ENCODE results near the gene PPP2R3A.
"Not testable (repeated sequence)": the region's sequence is repeated elsewhere in the genome, so short reads cannot be mapped to it uniquely, and the experiment has no call there.

The PPP2R3A gene

GRCh38 chr3:136152963-136153362 lies 187.4 kb downstream of the PPP2R3A start:
- DNase-seq (ENCODE audit: low read depth): no peak

DNA sequence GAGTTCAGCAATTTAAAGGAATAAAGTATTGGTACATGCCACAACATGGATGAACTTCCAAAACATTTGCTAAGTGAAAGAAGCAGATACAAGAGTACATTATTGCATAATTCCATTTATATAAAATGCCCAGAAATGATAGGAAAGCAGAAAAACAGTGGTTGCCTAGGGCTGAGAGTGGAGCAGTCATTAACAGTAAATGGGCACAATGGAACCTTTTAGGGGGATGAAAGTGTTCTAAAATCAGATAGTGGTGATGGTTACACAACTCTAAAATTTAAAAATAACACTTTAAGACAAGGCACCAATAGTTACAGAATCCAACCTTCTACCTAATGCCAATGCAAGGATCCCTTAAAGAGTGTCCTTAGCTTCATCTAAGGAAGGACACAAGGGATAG lies 196.0 kb downstream of the PPP2R3A start:
- no peak for DNase-seq (ENCODE audit: low read depth)

- no peak for DNase-seq (ENCODE audit: low read depth)
Observed at GRCh38 chr3:136162322-136162721, 196.8 kb downstream of the PPP2R3A start.

DNA sequence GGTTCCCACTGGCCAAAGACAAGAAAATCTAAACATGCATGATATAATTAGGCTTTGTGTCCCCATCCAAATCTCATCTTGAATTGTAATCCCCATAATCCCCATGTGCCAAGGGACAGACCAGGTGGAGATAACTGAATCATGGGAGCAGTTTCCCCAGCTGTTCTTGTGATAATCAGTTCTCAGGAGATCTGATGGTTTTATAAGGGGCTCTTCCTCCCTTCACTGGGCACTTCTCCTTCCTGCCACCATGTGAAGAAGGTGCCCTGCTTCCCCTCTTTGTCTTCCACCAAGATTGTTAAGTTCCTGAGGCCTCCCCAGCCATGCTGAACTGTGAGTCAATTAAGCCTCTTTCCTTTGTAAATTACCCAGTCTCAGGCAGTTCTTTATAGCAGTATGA lies 198.1 kb downstream of the PPP2R3A start:
- not testable (repeated sequence) for DNase-seq (ENCODE audit: low read depth)

- no peak for DNase-seq (ENCODE audit: low read depth)
Observed at GRCh38 chr3:136166507-136166906, 201.0 kb downstream of the PPP2R3A start.

- DNase-seq (ENCODE audit: low read depth): not testable (repeated sequence)
Observed at GRCh38 chr3:136168236-136168635, 202.7 kb downstream of the PPP2R3A start.

- DNase-seq (ENCODE audit: low read depth): no peak
Observed at GRCh38 chr3:136171097-136171542, 205.6 kb downstream of the PPP2R3A start.

DNA sequence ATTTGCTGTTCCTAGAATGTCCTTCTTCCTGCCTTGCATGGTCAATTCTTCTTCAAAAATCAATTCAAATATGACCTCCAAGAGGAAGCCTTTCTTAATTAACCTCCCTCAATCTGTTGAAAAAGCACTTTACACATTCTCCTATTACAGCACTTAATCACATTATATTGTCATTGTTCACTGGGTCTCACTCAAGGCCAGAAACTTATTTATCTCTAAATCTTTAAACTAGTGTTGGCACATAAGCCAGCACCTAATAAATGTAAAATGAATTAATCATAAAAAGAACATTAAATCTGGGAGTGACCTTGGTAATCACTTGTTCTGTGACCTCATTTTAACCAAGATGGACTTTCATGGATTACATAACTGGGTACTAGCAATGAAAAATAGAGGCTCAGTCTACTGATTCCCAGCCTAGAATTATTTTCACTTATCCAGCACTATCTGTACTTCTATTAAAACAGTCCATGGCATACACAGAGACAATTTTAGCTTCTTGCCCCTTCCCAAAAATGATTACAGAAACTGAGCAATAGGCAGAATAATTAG lies 208.5 kb downstream of the PPP2R3A start:
- no peak for DNase-seq (ENCODE audit: low read depth)

DNA sequence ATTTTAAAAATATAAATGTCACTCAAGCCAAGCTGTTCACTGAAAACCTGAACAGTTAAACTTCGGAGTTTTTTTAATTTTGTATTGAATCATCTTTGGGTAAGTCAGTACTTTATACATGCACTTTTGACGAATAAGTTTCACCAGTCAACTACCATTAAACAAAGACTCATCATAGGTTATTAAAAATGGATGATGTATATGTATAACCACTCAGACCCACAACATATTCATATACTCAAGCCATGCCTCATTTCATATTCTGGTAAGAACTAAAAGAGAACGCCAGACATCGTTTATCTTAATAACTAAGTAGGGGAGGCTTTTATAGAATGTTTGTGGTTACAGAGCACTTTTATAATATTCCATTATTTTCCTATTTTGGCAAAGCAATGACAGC lies 212.3 kb downstream of the PPP2R3A start:
- no peak for DNase-seq (ENCODE audit: low read depth)

DNA sequence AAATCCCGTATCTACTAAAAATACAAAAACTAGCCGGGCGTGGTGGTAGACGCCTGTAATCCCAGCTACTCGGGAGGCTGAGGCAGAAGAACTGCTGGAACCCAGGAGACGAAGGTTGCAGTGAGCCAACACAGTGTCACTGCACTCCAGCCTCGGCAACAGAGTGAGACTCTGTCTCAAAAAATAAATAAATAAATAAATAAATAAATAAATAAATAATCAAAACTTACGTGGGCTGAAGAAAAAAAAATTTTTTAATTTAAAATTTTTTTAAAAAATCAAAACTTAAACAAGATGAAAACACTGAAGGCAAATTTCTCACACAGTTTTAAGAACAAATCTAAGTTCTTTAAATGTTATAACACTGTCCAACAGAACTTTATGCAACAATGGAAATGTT lies 216.2 kb downstream of the PPP2R3A start:
- no peak for DNase-seq (ENCODE audit: low read depth)

DNA sequence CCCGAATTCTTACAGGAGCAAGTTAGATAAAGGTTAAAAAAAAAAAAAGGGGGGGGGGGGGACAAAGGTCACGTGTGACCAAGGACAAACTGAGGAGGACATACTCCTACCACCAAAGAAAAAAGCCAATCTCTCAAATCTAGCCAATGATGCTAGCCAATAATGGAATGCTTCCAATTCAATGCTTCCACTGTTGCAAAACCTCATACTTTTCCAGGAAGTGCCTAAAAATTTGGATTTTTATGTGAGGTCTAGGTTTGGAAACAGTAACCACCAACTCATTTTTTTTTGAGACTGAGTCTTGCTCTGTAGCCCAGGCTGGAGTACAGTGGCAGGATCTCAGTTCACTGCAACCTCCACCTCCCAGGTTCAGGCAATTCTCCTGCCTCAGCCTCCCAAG lies 219.2 kb downstream of the PPP2R3A start:
- no peak for DNase-seq (ENCODE audit: low read depth)

- no peak for DNase-seq (ENCODE audit: low read depth)
Observed at GRCh38 chr3:136186344-136186743, 220.8 kb downstream of the PPP2R3A start.

GRCh38 chr3:136186846-136187245 lies 221.3 kb downstream of the PPP2R3A start:
- DNase-seq (ENCODE audit: low read depth): no peak

- no peak for DNase-seq (ENCODE audit: low read depth)
Observed at GRCh38 chr3:136187868-136188267, 222.3 kb downstream of the PPP2R3A start.

- no peak for DNase-seq (ENCODE audit: low read depth)
Observed at GRCh38 chr3:136189043-136189442, 223.5 kb downstream of the PPP2R3A start.

- no peak for DNase-seq (ENCODE audit: low read depth)
Observed at GRCh38 chr3:136189859-136190617, 224.5 kb downstream of the PPP2R3A start.

GRCh38 chr3:136192195-136192594 lies 226.7 kb downstream of the PPP2R3A start:
- DNase-seq (ENCODE audit: low read depth): not testable (repeated sequence)

GRCh38 chr3:136192831-136193230 lies 227.3 kb downstream of the PPP2R3A start:
- no peak for DNase-seq (ENCODE audit: low read depth)

GRCh38 chr3:136193278-136194054 lies 227.9 kb downstream of the PPP2R3A start:
- no peak for DNase-seq (ENCODE audit: low read depth)

DNA sequence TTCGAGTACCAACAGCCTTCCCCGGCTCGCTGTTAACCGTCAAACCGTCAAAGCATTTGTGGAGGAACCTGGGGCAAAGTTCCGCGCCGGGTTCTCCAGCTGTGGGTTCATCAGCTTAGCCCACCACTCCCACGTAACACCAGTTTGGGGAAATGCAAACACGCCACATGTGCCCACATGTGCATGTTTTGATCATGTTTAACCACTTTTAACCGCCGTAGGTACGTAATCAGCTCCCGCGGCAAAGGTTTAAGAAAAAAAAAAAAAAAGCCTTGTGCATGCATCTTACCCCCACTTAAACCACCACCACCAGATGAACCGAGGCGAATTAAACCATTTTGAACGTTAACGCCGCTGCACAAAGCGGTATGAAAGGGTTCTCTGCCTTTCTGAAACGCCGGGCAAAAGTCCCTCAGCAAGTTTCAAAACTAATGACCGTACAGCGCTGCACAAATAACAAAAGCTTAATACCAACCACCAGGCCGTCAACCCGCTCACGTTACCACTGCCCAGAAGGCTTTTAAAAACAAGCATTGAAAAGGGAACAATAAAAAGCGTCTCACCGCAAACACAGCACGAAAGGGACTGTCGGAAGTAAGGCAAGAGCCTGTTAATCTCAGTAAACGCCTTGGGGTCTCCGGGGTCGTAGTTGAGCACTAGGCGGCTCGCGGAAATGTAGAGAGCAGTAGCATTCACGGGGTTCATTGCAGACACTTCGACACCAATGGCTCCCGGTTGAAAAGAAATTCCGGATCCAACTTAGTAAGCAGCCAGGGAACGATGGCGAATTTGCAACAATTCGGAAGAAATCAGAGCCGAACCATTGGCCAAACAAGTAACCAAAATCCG lies 229.1 kb downstream of the PPP2R3A start:
- peak; percentile 59 for DNase-seq (ENCODE audit: low read depth)

GRCh38 chr3:136195258-136196063 lies 229.9 kb downstream of the PPP2R3A start:
- DNase-seq (ENCODE audit: low read depth): peak; percentile 52

Data from stimulated activated CD4-positive, alpha-beta T cell treated with anti-CD3 and anti-CD28 coated beads, Interleukin-2, amount 100 ng/mL, for 4 hours (primary cell).